Measurements from ENCODE around the gene SPEG. TPM values are rescaled to one million over a fixed set of nuclear protein-coding genes. Genes with fewer than 3 reads are reported as not detected.

The SPEG gene
- total and polyA plus RNA-seq, 4 donors, result 3.7 to 15.6 (median 9.6) TPM

DNA sequence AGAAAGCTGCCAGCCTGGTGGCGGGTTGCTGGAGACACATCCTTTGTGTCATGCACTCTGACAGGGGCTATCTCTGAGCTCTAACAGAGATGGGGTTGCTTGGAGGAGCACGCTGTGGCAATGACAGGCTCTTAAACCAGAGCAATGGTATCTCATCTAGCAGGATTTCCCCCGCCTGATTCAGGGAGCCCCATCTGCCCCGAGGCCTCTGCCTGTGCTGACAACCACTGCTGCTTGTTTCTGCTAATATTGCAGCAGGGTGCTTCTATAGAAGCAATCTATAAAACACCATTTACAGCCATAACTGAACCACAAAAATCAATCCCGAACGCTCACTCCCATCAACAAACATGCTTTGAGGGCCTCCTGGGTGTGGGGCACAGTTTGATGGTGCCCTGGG is 34.1 kb upstream of the SPEG start:
- 58 to 71% methylated on average over 6 of the region's 6 CpGs for WGBS, 2 donors
- TF ChIP-seq, protein P1, sequence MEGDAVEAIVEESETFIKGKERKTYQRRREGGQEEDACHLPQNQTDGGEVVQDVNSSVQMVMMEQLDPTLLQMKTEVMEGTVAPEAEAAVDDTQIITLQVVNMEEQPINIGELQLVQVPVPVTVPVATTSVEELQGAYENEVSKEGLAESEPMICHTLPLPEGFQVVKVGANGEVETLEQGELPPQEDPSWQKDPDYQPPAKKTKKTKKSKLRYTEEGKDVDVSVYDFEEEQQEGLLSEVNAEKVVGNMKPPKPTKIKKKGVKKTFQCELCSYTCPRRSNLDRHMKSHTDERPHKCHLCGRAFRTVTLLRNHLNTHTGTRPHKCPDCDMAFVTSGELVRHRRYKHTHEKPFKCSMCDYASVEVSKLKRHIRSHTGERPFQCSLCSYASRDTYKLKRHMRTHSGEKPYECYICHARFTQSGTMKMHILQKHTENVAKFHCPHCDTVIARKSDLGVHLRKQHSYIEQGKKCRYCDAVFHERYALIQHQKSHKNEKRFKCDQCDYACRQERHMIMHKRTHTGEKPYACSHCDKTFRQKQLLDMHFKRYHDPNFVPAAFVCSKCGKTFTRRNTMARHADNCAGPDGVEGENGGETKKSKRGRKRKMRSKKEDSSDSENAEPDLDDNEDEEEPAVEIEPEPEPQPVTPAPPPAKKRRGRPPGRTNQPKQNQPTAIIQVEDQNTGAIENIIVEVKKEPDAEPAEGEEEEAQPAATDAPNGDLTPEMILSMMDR (IDR thresholded peaks at IDR 0.05; ENCODE audit: control extremely low read depth, extremely low read depth), result no peak
- no peak for DNase-seq
- peaks cover 0 to 21% (median 0%) of the 10 kb centered on the region in 5 donors for H3K4me1 ChIP-seq (ENCODE audit: control insufficient read depth in 5 of 5, insufficient read depth in 5 of 5, low read length in 5 of 5)
- H3K9me3 ChIP-seq (ENCODE audit: control insufficient read depth in 4 of 4, insufficient read depth in 3 of 4, low read length in 3 of 4), result no peaks in the 10 kb centered on the region
- ATAC-seq (ENCODE audit: insufficient read depth, low FRiP score), result no peak
- H3K27me3 ChIP-seq (ENCODE audit: control insufficient read depth in 3 of 3, insufficient read depth in 3 of 3, low read length in 2 of 3), result no peaks in the 10 kb centered on the region
- no peak overlapping the region for H3K4me3 ChIP-seq
- H3K27ac ChIP-seq (ENCODE audit: low read depth in 1 of 2, low read length in 1 of 2), result no peak overlapping the region
- H3K9ac ChIP-seq (ENCODE audit: insufficient read depth in 1 of 2, low read length in 2 of 2), result no peak overlapping the region
- H3K36me3 ChIP-seq (ENCODE audit: control insufficient read depth in 4 of 4, insufficient read depth in 4 of 4, low read length in 4 of 4), result no peaks in the 10 kb centered on the region

DNA sequence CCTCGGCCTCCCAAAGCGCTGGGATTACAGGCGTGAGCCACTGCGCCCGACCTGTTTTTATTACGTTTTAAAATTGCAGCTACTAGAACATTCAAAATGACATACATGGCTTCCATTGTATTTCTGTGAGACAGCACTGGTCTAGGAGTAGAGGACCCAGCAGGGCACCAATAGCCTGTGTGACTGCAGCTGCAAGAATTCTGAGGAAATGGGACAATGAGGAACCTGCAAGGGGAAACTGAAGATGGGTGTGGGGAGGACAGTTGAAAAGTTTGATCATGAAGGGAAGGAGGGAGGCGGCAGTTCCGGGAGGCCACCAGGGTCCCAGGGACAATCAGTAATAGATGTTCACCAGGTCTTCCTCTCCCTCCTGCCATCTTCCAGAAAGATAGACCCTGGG is 33.0 kb upstream of the SPEG start:
- no peak overlapping the region for H3K27ac ChIP-seq (ENCODE audit: low read depth in 1 of 2, low read length in 1 of 2)
- no peaks in the 10 kb centered on the region for H3K9me3 ChIP-seq (ENCODE audit: control insufficient read depth in 4 of 4, insufficient read depth in 3 of 4, low read length in 3 of 4)
- H3K9ac ChIP-seq (ENCODE audit: insufficient read depth in 1 of 2, low read length in 2 of 2), result no peak overlapping the region
- no peaks in the 10 kb centered on the region for H3K36me3 ChIP-seq (ENCODE audit: control insufficient read depth in 4 of 4, insufficient read depth in 4 of 4, low read length in 4 of 4)
- ATAC-seq (ENCODE audit: insufficient read depth, low FRiP score), result no peak
- DNase-seq, result no peak
- H3K27me3 ChIP-seq (ENCODE audit: control insufficient read depth in 3 of 3, insufficient read depth in 3 of 3, low read length in 2 of 3), result no peaks in the 10 kb centered on the region
- H3K4me1 ChIP-seq (ENCODE audit: control insufficient read depth in 5 of 5, insufficient read depth in 5 of 5, low read length in 5 of 5), result peaks cover 0 to 21% (median 0%) of the 10 kb centered on the region in 5 donors
- TF ChIP-seq, protein P1 (IDR thresholded peaks at IDR 0.05; ENCODE audit: control extremely low read depth, extremely low read depth), result no peak
- 83 to 88% methylated on average over 8 of the region's 8 CpGs for WGBS, 2 donors
- no peak overlapping the region for H3K4me3 ChIP-seq

DNA sequence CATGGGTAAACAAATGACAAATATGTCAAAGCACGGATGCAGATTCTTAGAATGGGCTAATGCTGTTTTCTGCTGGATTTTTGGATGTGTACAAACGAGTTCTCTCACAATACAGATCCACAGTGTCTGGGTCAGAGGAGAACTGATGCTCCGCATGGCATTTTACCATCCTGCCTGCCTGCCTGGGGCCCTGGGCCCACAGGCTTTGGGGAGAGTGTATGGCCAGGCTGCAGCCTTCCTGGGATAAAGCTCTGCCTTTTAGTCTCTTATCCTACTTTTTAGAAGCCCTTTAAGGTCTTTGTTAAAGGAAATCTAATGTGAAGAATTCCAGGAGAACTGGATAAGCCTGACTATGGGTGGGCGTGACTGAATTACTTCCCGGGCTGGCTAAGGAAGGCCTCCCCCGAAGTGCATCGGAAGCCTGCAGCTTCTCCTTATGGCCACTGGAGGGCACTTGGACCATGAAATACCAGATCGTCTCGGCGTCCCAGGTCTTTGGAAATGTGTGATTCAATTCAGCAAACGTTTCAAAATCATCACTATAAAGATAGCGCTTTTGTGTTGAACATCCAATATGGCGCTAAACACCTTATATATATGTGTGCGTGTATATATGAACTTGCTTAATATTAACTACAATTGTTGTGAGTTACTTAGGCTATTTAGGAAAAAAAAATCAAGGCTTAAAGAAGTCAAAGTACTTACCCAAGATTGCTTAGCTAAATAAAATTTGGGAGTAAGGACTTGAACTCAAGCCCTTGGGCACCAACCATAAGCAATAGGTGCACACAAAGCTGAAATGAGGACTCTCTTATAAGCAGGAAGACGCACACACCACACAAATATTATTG is 31.8 kb upstream of the SPEG start:
- peak; percentile 91 for ATAC-seq (ENCODE audit: insufficient read depth, low FRiP score)
- peak; percentile 89 to 92 (median 89) for DNase-seq
- Histone ChIP-seq H3K4me1 (ENCODE audit: control insufficient read depth in 5 of 5, insufficient read depth in 5 of 5, low read length in 5 of 5) (peaks cover 0 to 21% (median 0%) of the 10 kb centered on the region in 5 donors), H3K9ac (ENCODE audit: insufficient read depth in 1 of 2, low read length in 2 of 2) (no peak overlapping the region), H3K36me3 (ENCODE audit: control insufficient read depth in 4 of 4, insufficient read depth in 4 of 4, low read length in 4 of 4) (no peaks in the 10 kb centered on the region), H3K27ac (ENCODE audit: low read depth in 1 of 2, low read length in 1 of 2) (no peak overlapping the region), H3K9me3 (ENCODE audit: control insufficient read depth in 4 of 4, insufficient read depth in 3 of 4, low read length in 3 of 4) (no peaks in the 10 kb centered on the region), H3K27me3 (ENCODE audit: control insufficient read depth in 3 of 3, insufficient read depth in 3 of 3, low read length in 2 of 3) (no peaks in the 10 kb centered on the region), H3K4me3 (no peak overlapping the region)
- WGBS, 2 donors, result 21% methylated on average over 15 of the region's 15 CpGs
- TF ChIP-seq, protein P1 (IDR thresholded peaks at IDR 0.05; ENCODE audit: control extremely low read depth, extremely low read depth), result peak; percentile 71
